GM18508 (cell line): ENCODE data around the gene DNER.
"Not testable (repeated sequence)": the region's sequence is repeated elsewhere in the genome, so short reads cannot be mapped to it uniquely, and the experiment has no call there.

Experiments used
- ATAC-seq: cut with Tn5 transposase; IDR thresholded peaks from one replicate; pipeline ENCODE4 v1.9.1; 2021; ENCODE audit warnings: moderate number of reproducible peaks; ENCODE audit not compliant: insufficient read depth, unreplicated experiment

Gene DNER

DNA sequence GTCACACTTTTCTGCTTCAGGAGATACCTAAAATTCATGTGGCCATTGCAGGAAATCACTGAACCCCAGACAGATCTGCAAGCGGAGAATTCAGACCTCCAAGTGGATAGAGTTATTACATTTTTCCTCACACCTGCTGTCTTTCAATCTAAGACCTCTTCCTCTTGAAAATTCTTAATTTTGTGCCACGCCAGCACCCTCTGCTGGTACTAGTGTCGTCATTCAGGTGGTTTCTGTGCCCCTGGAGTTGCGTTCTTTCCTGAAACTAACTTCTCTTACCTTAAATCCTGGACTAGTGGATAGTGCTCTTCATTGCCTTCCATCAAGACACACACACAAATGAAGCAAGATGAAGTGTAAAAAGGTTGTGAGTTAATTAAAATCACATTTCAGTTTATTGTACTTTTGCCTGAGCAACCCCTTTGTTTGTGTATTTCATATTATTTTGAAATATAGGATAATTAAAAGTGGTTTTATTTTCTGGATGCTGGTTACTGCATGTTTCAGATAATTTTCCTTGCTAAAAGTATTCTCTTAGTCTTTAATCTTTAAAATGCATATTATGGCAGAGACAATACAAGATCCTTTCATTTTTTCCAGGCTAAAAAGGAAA, 1.6 kb upstream of the DNER start:
- no peak for ATAC-seq

GRCh38 chr2:229714736-229715541, 584 bp upstream of the DNER start:
- ATAC-seq, result no peak

- no peak for ATAC-seq
Observed at GRCh38 chr2:229713371-229714079, 830 bp downstream of the DNER start.

DNA sequence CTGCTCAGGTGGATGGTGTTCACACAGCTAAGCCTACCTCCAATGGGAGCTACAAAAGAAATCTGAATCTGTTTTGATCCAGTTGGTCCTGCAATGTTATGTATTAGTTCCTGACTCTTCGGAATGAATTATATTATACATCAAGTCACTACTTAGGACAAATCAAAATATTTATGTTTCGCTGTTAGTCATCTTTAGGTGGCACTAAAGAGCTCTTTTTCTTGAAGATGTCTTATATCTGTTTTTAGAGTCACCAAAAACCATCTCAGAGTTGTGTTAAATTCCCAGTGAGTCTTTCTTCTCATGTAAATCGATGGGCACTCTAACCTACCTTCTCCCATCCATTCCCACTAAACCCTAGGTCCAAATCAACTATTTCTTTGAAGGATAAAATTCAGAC, 2.2 kb downstream of the DNER start:
- no peak for ATAC-seq

DNA sequence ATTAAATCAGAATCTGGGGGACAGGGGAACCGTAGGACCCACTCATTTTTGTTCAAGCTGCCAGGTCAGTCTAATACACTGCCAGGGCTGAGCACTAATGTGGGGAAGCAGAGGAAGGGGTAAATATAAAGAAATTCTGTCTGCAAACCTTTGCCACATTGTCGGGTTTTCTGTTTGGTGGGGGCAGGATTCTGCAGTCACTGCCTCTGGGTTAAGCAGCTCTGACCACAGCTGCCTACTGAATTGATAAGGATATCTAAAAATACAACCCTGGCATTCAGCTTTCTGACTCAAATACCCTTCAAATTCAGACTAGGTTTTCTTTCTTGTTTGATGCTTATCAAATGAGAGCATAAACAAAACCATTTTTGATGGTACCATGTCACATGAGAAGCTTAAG, 6.0 kb downstream of the DNER start:
- no peak for ATAC-seq

- no peak for ATAC-seq
Observed at GRCh38 chr2:229703909-229704630, 10.3 kb downstream of the DNER start.

DNA sequence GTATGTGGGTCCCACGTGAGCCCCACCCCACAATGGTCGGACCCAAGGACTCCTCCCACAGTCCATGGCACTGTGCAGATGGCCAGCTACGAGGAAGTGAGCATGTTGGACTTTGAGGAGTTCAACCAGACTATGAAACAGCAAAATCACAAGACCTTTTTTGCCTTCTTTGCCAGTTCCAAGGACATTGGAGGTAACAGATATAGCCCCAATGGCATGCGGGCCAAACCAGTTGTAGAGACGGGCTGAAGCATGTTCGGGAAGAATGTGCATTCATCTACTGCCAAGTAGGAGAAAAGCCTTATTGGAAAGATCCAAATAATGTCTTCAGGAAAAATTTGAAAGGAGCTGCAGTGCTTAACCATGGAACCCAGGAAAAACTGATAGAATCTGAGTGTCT, 12.6 kb downstream of the DNER start:
- ATAC-seq, result no peak

DNA sequence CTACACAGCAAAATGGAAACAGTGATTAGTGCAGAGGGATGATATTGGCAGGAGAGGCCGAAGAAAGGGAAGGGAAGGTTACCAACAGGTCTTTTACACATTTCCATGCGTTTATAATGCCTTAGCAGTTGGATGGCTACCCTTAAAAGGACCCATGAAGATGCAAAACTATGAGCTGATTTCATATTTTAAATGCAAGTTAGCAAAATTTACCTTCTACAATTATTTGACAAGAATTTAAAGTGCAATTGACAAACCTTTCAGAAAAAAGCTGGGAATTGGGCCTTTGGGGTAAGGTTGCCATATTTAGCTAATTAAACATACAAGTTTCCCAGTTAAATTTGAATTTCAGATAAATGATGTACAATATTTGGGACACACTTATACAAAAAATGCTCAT, 13.3 kb downstream of the DNER start:
- no peak for ATAC-seq

GRCh38 chr2:229695961-229696360, 18.4 kb downstream of the DNER start:
- ATAC-seq, result no peak

DNA sequence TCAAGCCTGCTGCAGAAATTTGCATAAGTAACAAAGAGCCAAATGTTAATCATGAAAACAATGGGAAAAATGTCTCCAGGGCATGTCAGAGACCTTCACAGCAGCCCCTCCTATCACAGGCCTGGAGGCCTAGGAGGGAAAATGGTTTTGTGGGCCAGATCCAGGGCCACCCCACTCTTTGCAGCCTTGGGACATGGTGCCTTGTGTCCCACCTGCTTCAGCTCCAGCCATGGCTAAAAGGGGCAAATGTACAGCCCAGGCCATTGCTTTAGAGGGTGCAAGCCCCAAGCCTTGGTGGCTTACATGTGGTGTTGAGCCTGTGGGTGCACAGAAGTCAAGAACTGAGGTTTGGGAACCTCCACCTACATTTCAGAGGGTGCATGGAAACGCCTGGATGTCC, 20.5 kb downstream of the DNER start:
- not testable (repeated sequence) for ATAC-seq

GRCh38 chr2:229691631-229692030, 22.7 kb downstream of the DNER start:
- no peak for ATAC-seq

DNA sequence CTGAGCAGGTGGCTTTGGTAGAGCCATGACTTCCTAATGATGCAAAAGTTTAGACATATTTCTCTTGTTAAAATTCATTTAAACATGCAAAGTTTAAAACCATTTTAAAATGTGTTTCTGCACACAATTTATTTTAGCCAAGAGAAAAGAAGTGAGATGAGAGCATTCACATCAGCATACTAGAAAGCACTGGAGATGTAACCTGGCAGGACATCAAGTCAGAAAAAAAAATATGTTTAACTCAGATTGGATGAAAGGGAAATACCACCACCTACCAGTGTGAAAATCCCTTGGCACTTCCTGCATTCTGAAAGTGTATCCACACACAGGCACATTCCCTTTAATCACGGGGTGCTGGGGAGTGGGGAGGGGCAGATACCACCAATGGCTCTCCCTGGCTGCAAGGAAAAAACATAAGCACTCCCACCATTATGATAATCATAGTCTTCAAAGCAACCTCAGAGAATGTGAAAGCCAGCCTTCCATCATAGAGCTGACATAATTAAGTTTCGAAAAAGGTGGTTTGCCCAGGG, 25.0 kb downstream of the DNER start:
- no peak for ATAC-seq

GRCh38 chr2:229688141-229688540, 26.2 kb downstream of the DNER start:
- no peak for ATAC-seq

DNA sequence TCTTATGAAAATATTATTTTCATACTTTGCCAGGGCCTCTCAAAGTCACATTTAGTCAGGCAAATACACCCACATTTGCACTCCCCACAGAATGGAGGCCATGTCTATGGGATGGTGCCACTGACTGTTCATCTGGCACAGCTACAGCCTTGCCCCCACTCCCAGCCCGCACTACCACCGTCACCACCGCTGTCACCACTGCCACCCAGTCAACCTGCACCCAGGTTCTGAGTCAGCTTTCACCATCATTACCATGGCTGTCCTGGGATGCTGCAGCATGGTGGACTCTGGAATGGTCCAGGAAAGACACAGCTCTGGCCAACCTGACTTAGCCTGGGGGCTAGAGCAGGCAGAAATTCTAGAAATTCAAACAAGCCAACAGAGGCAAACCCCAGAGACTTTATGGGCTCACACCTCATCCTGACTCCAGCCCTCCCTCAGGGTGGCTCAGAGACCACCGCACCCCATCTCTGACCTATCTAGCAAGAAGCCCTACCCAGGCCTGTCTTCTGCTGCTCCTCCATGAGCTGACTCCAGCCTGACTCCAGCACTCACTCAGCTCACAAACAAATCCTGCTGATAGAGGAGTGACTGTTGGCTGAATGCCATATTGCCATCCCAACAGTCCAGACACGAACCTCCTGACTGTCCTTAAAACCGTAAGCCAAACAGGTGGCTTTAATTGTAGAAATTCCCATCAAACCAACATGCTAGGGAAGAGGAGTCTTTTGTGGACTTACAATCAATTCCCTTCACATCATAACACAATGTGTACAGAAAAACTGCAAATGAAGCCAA, 28.0 kb downstream of the DNER start:
- no peak for ATAC-seq

DNA sequence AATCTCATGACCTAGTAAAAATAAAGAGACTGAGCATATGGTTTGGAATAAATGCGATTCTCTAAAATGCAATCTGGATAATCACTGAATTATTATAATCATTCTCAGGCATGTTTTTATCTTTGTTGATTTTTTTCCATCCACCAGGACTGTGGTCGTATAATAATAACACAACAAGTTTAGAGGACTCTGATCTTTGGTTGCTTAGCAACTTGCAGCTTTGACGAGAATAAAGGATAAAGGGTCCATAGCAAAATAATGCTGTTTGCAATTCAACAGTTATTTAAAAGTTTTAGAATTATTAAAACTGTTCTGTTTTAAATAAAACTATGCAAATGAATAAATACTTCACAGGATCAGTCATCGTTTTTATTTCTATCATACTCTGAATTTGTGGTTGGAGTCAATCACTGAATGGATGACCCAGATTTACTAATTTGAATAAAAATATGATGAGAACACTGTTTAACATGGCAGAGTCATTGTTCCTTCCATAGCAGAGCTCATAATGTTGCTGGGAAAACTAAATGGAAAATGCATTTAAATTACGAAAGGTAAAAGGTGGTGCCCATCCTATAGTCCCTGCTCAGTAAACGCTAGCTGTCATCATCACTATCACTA, 29.3 kb downstream of the DNER start:
- no peak for ATAC-seq

GRCh38 chr2:229679393-229680125, 34.8 kb downstream of the DNER start:
- no peak for ATAC-seq

- no peak for ATAC-seq
Observed at GRCh38 chr2:229675569-229675968, 38.8 kb downstream of the DNER start.

DNA sequence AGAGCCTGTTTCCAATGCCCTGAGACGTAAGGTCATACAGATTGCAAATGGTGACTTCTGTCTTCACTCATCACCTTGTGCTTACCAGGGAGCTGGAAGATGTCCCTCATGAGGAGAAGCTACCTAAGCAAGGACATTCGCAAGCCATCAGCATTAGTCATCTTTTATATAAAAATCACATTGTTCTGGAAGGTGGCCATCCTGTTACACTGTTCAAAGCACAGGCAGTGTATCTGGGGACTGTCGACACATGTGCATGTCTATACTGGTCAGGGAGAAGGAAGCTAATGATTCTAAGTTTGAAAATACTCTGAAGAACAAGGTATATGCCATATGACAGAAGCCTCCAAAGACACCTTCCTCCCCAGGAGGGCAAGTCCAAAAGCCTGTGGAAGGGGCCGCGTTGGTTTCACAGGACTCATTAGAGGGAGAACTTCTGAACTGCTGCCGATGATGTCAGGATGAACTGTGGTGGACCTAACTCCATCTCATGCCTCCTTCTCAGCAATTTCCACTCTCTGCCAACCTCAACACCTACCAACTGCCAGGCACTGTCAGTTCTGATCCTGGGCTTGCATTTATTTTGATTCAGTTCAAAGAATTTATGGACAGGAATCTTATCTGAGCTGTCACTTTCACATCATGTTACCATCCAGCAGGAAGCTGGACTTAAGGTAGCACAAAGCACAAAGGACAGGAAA, 39.4 kb downstream of the DNER start:
- no peak for ATAC-seq
